Lung (tissue), 12 donors: Measurements from ENCODE around the gene KDM5B. TPM values are rescaled to one million over a fixed set of nuclear protein-coding genes. Genes with fewer than 3 reads are reported as not detected.
A peak's percentile ranks its signal among the peaks of the same experiment; 100 is the strongest.

Source experiments
- ATAC-seq: fragments of 200-7000 bp; cut with Tn5 transposase; one replicate; pipeline ENCODE4 v1.9.1; 2020; ENCODE audit warnings: moderate number of reproducible peaks; ENCODE audit not compliant: insufficient read depth, low FRiP score
- DNase-seq, 3 donors: peaks; one replicate each; pipeline ENCODE4 v3.0.0-alpha.2; 2013 to 2017
- H3K27ac ChIP-seq, 2 donors: one replicate each; pipeline ENCODE4 v1.5.1; 2013; ENCODE audit warnings: mild to moderate bottlenecking in 2 of 2, moderate library complexity in 2 of 2, control low read depth in 1 of 2, inconsistent platforms in 1 of 2, low read depth in 1 of 2, low read length in 1 of 2
- H3K27me3 ChIP-seq, 3 donors: one replicate each; pipeline ENCODE4 v1.5.1; 2013; ENCODE audit warnings: low read length in 2 of 3; ENCODE audit not compliant: control insufficient read depth in 3 of 3, insufficient read depth in 3 of 3
- H3K36me3 ChIP-seq, 4 donors: one replicate each; pipeline ENCODE4 v1.5.1; 2013; ENCODE audit warnings: low read length in 4 of 4, mild to moderate bottlenecking in 1 of 4, moderate library complexity in 1 of 4; ENCODE audit not compliant: control insufficient read depth in 4 of 4, insufficient read depth in 4 of 4
- H3K4me1 ChIP-seq, 5 donors: one replicate each; pipeline ENCODE4 v1.5.1; 2013; ENCODE audit warnings: low read length in 5 of 5, mild to moderate bottlenecking in 2 of 5, moderate library complexity in 1 of 5; ENCODE audit not compliant: control insufficient read depth in 5 of 5, insufficient read depth in 5 of 5
- H3K4me3 ChIP-seq: one replicate; pipeline ENCODE4 v1.5.1; 2013; ENCODE audit warnings: mild to moderate bottlenecking, control low read depth, moderate library complexity
- H3K9ac ChIP-seq, 2 donors: one replicate each; pipeline ENCODE4 v1.5.1; 2013; ENCODE audit warnings: low read length in 2 of 2, control low read depth in 1 of 2; ENCODE audit not compliant: insufficient read depth in 1 of 2
- H3K9me3 ChIP-seq, 4 donors: one replicate each; pipeline ENCODE4 v1.5.1; 2013; ENCODE audit warnings: low read length in 3 of 4, mild to moderate bottlenecking in 1 of 4, moderate library complexity in 1 of 4; ENCODE audit not compliant: control insufficient read depth in 4 of 4, insufficient read depth in 3 of 4
- CTCF ChIP-seq: IDR thresholded peaks from 2 replicates; pipeline ENCODE4 v1.5.1; 2012; ENCODE audit warnings: mild to moderate bottlenecking; ENCODE audit errors: control extremely low read depth, extremely low read depth
- WGBS, 2 donors: extraction: QIAGEN DNeasy Blood & Tissue Kit; methylation state at CpG; one replicate each; pipeline ENCODE4 v1.1.7; 2013; 5-methylcytosine and 5-hydroxymethylcytosine counted together
- polyA plus RNA-seq, 2 donors: library from polyadenylated mRNA; stranded (reverse); fragments of 200-250 nt; gene quantifications; one replicate each; pipeline ENCODE4 v1.2.1, GENCODE V29; 2013
- total RNA-seq, 2 donors: library from RNA; depleted of rRNA in 1 of 2; stranded (reverse); fragments of >200 nt in 1 of 2; gene quantifications; one replicate each; pipeline ENCODE4 v1.2.1, GENCODE V29; 2014 to 2021
- donor health status: control.
- donor health status: control.
- donor health status: Bipolar disorder and iron deficiency.
- donor health status: healthy.
- donor health status: DM: yes; HTN: yes; CAD: no.

KDM5B gene
- total and polyA plus RNA-seq, 4 donors: 11.2 to 247 (median 31.6) TPM

GRCh38 chr1:202854787-202855186 lies 46.6 kb upstream of the KDM5B start:
- TF ChIP-seq CTCF: no peak
- no peak for DNase-seq
- WGBS, 2 donors: 91% methylated on average over 8 of the region's 8 CpGs
- no peaks in the 10 kb centered on the region for H3K36me3 ChIP-seq
- no peak overlapping the region for H3K9ac ChIP-seq
- no peak overlapping the region for H3K27ac ChIP-seq
- H3K4me3 ChIP-seq: no peak overlapping the region
- peaks cover 0 to 2% (median 0%) of the 10 kb centered on the region in 4 donors for H3K9me3 ChIP-seq
- no peaks in the 10 kb centered on the region for H3K27me3 ChIP-seq
- peaks cover 0 to 13% (median 7%) of the 10 kb centered on the region in 5 donors for H3K4me1 ChIP-seq
- ATAC-seq: no peak

- WGBS, 2 donors: 64% methylated on average over 15 of the region's 15 CpGs
- Histone ChIP-seq H3K9me3 (peaks cover 0 to 2% (median 0%) of the 10 kb centered on the region in 4 donors), H3K4me3 (no peak overlapping the region), H3K9ac (no peak overlapping the region), H3K27me3 (no peaks in the 10 kb centered on the region), H3K36me3 (no peaks in the 10 kb centered on the region), H3K4me1 (no peaks in the 10 kb centered on the region), H3K27ac (no peak overlapping the region)
- ATAC-seq (no peak), DNase-seq (peak; percentile 14 to 37 (median 29))
- peak; percentile 3 for TF ChIP-seq CTCF
These were observed 44.1 kb upstream of the KDM5B start for GRCh38 chr1:202852163-202852904.

- Histone ChIP-seq H3K36me3 (no peaks in the 10 kb centered on the region), H3K9ac (no peak overlapping the region), H3K4me3 (no peak overlapping the region), H3K27ac (no peak overlapping the region), H3K27me3 (no peaks in the 10 kb centered on the region), H3K9me3 (peaks cover 0 to 2% (median 0%) of the 10 kb centered on the region in 4 donors), H3K4me1 (no peaks in the 10 kb centered on the region)
- ATAC-seq (no peak), DNase-seq (no peak)
- no peak for TF ChIP-seq CTCF
- 84 to 88% methylated on average over 7 of the region's 7 CpGs for WGBS, 2 donors
These were observed 42.6 kb upstream of the KDM5B start for GRCh38 chr1:202850593-202851362.
